NCI-H1417 treated with DMSO at 0.1 percent for 48 hours (cell line): Measurements from ENCODE around the gene ZNF277.
"Not testable (repeated sequence)": the region's sequence is repeated elsewhere in the genome, so short reads cannot be mapped to it uniquely, and the experiment has no call there.

ENCODE experiments used
- DNase-seq: peaks from one replicate; lab custom pipeline; 2025; lab: John Stamatoyannopoulos, UW

ZNF277 gene

DNA sequence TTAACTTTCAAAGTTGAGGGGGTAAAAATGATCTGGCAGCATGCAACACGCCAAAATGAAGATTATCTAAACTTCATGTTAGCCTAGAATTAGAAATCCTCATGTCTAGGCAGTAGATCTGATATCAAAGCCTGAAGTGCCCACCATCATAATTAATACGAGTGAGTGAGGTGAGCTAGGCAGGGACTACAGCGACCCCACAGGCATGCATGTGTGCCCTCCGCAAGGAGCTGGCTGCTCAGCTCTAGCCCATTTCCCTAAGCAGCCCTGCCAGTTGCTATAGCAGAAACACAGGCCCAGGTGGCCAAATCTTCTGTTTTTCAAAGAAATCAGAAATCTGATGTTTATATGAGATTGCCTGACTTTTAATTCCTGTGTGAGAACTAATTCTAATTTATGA lies 150.6 kb downstream of the ZNF277 start:
- no peak for DNase-seq

DNA sequence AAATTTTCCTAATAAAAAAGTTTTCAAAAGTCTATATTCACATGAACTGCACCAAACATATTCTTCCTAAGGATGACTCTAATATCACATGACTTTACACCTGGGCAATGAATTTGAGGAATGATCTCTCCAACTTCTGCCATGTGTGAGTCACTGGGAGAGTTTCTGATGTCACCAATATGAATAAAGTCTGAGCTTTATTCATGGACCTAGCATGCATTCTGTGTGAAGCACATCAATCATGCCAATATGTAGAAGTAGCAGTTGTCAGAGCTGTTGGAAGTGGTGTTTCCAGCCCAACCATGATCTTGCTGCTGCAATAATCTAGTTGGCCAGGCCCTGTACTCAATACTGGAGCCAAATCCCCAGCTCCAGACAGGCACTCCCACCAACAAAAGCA lies 152.0 kb downstream of the ZNF277 start:
- DNase-seq: no peak

DNA sequence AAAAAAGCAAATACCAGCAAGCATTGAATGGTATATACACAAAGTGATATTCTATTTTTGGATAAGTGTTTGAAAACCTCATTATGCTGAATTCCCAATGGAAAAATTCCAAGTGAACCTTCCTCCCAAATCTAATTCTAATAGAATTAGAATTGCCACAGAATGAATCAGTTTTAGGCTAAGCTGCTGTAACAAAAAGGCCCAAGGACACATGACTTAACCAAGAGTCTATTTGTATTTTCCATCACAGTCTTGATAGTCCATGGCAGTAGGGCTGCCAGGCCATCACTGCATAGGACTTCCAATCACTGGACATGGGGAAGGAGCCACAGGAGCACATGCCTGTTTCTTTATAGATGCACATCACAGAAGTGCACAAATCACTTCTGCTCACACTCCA lies 152.6 kb downstream of the ZNF277 start:
- DNase-seq: no peak

DNA sequence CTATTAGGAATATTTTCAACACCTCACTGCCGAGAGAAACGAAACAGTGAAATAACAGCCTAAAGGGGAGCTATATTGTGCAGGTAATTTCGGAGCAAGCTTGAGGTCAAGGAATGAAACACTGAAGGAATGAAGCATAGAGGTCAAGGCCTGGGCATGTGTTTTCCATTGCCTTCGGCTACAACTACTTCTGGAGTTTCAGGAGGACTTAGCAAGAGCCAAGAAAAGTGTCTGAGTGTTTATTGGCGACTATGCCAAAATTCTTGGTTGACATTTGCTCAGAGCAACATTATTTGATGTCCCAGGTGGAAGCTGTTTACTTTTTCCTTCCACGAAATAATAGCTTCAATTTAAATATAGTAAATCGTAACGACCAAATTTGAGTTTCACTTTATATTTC lies 154.2 kb downstream of the ZNF277 start:
- no peak for DNase-seq

DNA sequence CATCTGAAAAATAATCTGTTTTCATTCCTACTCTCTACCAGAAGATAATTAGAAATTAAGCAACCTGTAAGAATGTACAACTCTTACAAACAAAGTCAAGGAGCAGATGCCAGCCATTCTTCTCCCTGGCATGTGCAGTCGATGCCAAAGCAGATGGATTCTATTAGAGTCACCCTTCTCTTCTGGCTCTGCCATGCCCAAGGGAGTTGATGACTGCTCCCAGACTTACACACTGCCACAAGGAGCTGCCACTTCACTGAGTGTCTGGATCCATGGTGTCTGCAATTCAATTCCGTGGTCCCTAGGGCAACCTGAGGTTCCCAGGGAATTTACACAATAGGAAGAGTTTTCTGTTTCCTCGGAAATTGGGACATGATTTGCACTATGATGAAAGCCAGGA lies 154.7 kb downstream of the ZNF277 start:
- DNase-seq: no peak

DNA sequence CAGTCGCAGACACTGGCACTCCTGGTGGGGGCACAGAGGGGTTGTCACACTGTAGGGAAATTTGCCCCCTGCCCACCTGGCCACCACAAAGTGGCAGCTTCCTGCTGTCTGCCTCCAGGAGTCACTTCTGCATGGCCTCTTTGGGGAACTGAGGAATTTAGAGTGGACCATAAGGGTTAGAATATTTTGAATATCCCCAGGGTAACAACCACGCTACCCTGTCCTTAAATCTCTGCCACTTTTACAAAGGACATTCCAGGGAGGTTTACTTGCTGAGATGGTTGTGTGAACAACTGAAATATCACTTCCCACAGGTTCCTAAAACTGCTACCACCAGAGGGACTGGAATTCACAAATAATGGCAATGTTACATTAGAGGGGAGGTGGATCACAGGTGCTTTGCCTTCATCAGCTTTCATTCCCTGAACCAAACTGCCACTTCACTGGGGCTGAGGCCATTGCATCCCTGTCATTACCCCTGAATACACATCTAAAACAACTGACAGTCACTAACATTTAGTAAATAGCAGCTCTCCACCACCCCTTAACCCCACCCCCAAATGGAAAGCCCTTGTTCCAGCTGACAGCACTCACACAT lies 155.7 kb downstream of the ZNF277 start:
- peak; percentile 27 for DNase-seq

DNA sequence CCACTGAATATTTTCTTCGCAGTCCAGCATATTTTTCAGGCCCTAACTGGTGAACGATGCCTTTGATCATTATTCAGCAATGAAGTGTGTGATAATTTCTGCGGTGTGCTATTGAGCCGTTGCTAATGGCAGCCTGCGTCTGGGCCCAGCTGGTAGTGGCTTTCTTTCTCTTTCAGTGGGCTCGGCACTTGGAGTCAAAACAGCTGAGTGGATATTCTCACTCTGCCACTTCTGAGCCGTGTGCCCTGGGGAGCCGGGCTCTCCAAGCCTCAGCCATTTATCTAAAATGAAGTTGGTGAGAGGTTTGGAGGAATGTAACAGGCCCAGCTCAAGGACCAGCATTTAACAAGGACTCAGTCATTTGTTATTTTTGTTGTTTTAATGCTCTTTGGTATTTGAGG lies 156.2 kb downstream of the ZNF277 start:
- DNase-seq: peak; percentile 27

DNA sequence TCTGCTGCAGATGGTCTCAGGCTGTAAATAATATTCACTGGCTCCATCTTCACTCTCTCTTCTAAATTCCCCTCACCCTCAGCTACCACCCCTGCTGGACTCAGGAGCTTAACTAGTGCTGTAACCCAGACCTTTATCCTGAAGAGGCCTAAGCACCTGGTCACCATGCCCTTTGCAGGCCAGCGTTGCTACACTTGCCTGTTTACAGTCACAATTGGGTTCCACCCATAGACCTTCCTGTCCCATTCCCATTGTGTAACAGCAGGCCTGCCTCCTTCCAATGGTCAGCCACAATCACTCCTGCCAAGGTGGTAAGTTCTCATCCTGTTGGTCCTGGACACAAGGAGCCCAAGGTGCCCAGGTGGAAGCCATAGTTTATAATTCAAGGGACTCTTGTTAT lies 157.9 kb downstream of the ZNF277 start:
- DNase-seq: no peak

DNA sequence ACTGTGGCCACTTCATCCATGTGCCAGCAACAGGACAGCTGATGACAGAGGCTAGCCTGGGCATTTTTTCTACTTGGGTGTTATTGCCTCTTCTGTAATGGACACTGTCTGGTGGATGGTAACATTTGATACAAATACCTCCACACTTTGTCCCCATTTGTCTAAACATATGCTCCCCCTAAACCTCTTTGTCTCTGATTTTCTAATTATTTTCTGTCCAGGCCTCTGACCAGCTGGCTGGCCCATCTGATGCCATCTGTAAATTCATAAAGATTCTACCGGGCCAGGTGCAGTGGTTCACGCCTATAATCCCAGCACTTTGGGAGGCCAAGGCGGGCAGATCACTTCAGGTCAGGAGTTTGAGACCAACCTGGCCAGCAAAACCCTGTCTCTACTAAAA lies 159.1 kb downstream of the ZNF277 start:
- DNase-seq: no peak

DNA sequence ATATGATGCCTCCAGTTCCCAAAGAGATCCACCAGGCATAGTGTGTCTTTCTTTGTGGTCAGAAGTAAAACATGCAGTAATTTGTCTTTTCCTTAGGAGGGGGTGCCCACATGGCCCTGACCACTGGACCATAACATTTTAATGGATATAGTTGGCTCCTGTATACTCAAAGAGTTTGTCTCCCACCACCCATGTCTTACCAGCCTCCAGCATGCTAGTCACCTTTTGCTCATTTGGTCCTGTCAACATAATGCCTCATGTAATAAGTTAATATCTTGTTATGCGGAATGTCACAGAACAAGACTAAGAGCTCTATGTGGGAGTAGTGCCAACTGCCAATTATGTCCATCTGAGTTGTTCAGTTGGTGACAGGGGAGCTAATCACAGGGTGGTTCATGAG lies 160.4 kb downstream of the ZNF277 start:
- no peak for DNase-seq

DNA sequence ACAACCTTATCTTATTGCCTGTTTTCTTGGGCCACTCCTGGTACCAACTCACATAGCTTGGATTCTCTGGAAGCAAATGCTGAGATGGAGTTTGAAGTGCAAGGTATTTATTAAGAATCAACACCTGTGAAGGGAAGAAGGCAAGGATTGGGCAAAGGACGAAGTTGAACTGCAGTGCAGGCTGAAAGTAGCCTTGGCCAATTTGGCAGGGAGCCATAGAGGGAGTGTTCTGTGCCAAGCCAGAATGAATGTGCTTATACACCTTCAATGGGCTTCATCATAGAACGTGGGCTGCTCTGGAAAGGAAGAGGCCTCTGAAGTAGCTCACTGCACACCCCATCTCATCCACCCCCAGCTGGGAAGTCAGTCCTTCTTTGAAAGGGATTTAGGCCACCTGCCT lies 163.9 kb downstream of the ZNF277 start:
- no peak for DNase-seq

DNA sequence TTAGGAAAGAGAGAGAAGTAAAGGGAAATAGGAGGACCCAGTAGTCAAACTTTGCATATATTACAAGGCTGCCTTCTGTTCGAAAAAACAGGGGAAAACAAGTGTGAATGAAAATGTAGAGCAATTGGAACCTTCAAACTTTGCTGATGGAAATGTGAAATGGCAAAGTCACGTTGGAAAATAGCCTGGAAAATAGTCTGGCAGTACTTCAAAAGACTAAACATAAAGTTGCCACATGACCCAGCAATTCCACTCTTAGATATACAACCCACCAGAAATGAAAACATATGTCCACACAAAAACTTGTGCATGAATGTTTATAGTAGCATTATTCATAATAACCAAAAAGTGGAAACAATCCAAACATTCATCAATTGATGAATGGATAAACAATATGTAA lies 165.2 kb downstream of the ZNF277 start:
- no peak for DNase-seq

DNA sequence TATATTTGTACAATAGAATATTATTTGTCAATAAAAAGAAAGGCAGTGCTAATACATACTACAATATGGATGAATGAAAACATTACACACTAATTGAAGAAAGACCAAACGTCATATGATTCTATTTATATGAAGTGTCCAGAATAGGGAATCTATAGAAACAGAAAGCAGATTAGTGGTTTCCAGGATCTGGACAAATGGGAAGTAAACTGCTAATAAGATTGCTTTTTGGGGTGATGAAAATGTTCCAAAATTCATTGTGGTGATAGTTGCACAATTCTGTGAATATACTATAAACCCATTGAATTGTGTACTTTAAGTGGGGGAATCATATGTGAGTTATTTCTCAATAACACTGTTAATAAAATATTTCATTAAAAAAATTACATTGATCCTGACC lies 165.6 kb downstream of the ZNF277 start:
- DNase-seq: no peak

DNA sequence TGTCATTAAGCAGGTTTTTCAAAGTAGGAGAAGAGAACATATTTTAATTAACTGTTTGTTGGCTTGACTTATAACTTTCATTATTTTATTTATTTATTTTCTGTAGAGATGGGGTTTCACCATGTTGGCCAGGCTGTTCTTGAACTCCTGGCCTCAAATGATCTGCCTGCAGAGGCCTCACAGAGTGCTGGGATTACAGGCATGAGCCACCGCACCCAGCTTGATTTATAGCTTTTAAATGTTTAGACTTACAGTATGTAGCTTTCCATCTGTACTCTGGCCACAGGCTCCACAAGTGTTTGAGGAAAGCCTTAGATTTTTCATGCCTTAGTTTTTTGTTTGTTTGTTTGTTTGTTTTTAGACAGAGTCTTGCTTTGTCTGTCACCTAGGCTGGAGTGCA lies 171.1 kb downstream of the ZNF277 start:
- DNase-seq: no peak

DNA sequence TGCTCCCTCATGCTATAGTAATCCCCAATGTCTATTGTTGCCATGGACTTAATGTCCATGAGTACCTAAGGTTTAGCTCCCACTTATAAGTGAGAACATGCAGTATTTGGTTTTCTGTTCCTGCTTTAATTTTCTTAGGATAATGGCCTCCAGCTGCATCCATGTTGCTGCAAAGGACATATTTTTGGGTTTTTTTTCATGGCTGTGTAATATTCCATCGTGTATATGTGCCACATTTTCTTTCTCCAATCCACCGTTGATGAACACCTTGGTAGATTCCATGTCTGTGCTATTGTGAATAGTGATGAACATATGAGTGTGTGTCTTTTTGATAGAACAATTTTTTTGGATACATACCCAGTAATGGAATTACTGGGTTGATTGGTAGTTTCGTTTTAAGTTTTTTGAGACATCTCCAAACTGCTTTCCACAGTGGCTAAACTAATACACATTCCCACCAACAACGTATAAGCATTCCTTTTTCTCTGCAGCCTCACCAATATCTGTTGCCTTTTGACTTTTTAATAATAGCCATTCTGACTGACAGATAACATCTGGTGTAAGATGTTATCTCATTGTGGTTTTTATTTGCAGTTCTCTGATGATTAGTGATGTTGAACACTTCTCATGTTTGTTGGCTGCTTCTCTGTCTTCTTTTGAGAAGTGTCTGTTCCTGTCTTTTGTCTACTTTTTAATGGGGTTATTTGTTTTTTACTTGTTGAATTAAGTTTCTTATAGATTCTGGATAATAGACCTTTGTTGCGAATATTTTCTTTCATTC lies 175.0 kb downstream of the ZNF277 start:
- DNase-seq: no peak

DNA sequence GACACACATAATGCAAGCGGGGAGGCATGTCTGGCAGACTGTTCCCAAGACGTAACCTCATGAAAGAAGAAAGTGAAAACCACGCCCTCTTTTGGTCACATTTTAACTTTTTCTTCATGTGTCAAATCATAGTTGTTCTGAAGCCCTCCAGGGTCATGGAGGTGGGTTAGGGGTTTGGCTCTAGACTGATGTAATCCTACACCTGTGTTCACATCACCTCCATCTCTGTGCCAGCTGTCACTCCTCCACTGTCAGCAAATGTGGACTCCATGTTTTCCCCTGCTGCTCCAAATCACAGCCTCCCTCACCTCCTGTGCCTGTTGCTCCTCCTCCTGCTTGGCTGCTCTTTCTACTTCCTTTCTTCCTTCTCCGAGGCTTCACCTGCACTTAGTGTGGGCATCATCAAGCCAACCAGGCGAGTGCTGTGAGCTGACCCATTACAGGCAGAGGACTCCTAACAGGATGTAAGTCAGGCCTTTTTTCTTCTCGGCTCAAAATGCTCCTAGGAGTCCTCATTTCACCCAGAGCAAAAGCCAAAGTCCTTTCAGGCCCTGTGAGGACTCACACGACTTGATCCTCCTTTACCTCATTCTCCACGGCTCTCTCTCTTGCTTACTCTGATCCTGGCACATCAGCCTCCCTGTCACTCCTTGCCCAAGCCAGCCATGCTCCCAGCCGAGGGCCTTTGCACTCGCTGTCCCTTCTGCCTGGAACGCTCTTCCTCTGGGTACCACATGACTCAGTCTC lies 177.3 kb downstream of the ZNF277 start:
- DNase-seq: no peak

DNA sequence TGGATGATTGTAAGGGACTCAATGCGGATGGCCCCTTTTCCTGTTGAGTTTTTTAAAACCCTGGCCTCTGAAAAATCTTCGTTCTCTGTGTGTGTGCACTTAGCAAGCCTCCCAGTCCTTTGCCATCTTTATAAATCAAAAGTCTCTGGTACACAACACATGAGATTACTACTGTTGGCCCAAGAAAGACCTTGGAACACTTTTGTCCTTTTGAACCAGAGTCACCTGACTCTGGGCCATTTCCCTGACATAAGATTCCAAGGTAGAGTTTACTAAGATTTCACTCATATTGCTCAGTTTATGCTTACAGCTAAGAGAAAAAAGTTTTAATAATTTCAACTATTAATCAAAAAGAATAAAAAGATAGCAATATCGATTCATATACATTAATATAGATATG lies 179.0 kb downstream of the ZNF277 start:
- no peak for DNase-seq

DNA sequence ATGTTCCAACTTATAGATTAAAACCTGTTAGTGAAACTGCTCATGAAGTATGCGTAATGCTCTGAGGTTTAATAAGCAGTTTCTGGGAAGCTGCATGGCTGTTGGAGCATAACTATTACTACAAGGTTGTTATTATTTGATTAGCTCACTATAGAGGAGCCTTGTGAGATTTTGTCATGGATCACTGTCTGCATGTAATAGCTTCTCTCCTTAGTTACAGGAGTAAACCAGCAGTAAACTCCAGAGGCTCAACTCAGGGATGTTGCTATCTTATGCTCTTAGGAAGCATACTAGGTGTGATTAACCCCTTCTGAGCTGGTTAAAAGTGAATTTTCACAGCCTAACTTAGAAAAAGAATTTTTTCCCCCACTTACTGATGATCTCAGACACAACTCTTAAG lies 180.1 kb downstream of the ZNF277 start:
- no peak for DNase-seq

DNA sequence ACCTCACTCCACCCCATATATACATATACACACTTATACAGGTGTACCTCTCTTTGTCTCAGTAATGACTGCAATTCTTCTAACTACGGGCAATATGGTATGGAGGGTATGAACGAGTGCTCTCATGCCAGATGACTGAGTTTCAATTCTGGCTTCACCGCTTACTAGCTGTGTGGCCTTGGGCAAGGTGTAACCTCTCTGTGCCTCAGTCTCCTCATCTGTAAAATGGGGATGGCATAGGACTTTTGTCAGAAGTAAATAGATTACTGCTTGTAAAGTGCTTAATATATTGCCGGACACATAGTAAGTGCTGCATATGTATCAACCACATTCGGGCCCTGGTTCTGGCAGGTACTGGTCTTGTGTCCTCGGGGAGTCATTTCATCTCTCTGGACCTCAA lies 183.7 kb downstream of the ZNF277 start:
- no peak for DNase-seq

DNA sequence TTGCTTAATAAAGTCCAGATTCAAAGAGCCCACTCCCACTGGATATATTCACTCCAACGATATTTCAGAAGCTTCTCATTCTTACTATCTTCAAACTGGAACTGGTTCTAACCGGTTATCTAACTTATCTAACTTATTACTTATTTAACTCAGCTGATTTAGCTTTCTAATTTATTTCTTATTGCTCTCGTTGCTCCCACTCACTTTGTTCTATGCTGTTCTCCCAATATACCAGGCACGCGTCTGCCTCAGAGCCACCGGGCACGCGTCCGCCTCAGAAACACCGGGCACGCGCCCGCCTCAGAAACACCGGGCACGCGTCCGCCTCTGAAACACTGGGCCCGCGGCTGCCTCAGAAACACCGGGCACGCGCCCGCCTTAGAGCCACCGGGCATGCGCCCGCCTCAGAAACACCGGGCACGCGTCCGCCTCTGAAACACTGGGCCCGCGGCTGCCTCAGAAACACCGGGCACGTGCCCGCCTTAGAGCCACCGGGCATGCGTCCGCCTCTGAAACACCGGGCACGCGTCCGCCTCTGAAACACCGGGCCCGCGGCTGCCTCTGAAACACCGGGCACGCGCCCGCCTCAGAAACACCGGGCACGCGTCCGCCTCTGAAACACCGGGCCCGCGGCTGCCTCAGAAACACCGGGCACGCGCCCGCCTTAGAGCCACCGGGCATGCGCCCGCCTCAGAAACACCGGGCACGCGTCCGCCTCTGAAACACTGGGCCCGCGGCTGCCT lies 184.8 kb downstream of the ZNF277 start:
- not testable (repeated sequence) for DNase-seq

DNA sequence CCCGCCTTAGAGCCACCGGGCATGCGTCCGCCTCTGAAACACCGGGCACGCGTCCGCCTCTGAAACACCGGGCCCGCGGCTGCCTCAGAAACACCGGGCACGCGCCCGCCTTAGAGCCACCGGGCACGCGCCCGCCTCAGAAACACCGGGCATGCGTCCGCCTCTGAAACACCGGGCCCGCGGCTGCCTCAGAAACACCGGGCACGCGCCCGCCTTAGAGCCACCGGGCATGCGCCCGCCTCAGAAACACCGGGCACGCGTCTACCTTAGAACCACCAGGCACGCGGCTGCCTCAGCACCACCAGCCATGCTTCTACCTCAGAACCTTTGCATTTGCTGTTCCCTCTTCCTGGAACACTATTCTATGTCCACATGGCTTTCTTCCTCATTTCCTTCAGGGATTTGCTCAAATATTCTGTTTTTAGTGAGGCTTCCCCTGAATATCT lies 185.4 kb downstream of the ZNF277 start:
- DNase-seq: peak; percentile 60
